ENCODE results near the gene ZC3H18. TPM values are rescaled to one million over a fixed set of nuclear protein-coding genes. Genes with fewer than 3 reads are reported as not detected.

The ZC3H18 gene
- polyA plus RNA-seq, 1 experiment = 11.2 TPM

GRCh38 chr16:88530858-88531203 is 39.4 kb upstream of the ZC3H18 start:
- no peaks in the 10 kb centered on the region for H3K27me3 ChIP-seq (ENCODE audit: control insufficient read depth, insufficient read depth, low read length)
- DNase-seq (ENCODE audit: low read depth) = no peak
- no peak overlapping the region for H3K4me3 ChIP-seq (ENCODE audit: low read depth, low read length)
- CTCF ChIA-PET = no interaction called here
- peaks cover 7% of the 10 kb centered on the region for H3K36me3 ChIP-seq (ENCODE audit: control insufficient read depth, insufficient read depth, low read length)
- POLR2A ChIA-PET = no interaction called here
- TF ChIP-seq CTCF (IDR thresholded peaks at IDR 0.05; ENCODE audit: insufficient read depth, low read depth, low read length) = no peak

GRCh38 chr16:88531346-88531745 is 38.9 kb upstream of the ZC3H18 start:
- POLR2A ChIA-PET = no interaction called here
- CTCF ChIA-PET = no interaction called here
- no peak overlapping the region for H3K4me3 ChIP-seq (ENCODE audit: low read depth, low read length)
- TF ChIP-seq CTCF (IDR thresholded peaks at IDR 0.05; ENCODE audit: insufficient read depth, low read depth, low read length) = no peak
- H3K36me3 ChIP-seq (ENCODE audit: control insufficient read depth, insufficient read depth, low read length) = peaks cover 7% of the 10 kb centered on the region
- no peaks in the 10 kb centered on the region for H3K27me3 ChIP-seq (ENCODE audit: control insufficient read depth, insufficient read depth, low read length)
- DNase-seq (ENCODE audit: low read depth) = no peak

- POLR2A ChIA-PET = no interaction called here
- CTCF ChIA-PET = no interaction called here
- no peak overlapping the region for H3K4me3 ChIP-seq (ENCODE audit: low read depth, low read length)
Observed at GRCh38 chr16:88531931-88532433, 38.2 kb upstream of the ZC3H18 start.

GRCh38 chr16:88532434-88533241 is 37.6 kb upstream of the ZC3H18 start:
- H3K36me3 ChIP-seq (ENCODE audit: control insufficient read depth, insufficient read depth, low read length) = peaks cover 7% of the 10 kb centered on the region
- no peak for DNase-seq (ENCODE audit: low read depth)
- TF ChIP-seq CTCF (IDR thresholded peaks at IDR 0.05; ENCODE audit: insufficient read depth, low read depth, low read length) = no peak
- CTCF ChIA-PET = no interaction called here
- no peak overlapping the region for H3K4me3 ChIP-seq (ENCODE audit: low read depth, low read length)
- POLR2A ChIA-PET = no interaction called here
- no peaks in the 10 kb centered on the region for H3K27me3 ChIP-seq (ENCODE audit: control insufficient read depth, insufficient read depth, low read length)

More at GRCh38 chr16:88531931-88532433, 38.2 kb upstream of the ZC3H18 start:
- Histone ChIP-seq H3K27me3 (ENCODE audit: control insufficient read depth, insufficient read depth, low read length) (no peaks in the 10 kb centered on the region), H3K36me3 (ENCODE audit: control insufficient read depth, insufficient read depth, low read length) (peaks cover 7% of the 10 kb centered on the region)
- TF ChIP-seq CTCF (IDR thresholded peaks at IDR 0.05; ENCODE audit: insufficient read depth, low read depth, low read length) = no peak
- DNase-seq (ENCODE audit: low read depth) = no peak

DNA sequence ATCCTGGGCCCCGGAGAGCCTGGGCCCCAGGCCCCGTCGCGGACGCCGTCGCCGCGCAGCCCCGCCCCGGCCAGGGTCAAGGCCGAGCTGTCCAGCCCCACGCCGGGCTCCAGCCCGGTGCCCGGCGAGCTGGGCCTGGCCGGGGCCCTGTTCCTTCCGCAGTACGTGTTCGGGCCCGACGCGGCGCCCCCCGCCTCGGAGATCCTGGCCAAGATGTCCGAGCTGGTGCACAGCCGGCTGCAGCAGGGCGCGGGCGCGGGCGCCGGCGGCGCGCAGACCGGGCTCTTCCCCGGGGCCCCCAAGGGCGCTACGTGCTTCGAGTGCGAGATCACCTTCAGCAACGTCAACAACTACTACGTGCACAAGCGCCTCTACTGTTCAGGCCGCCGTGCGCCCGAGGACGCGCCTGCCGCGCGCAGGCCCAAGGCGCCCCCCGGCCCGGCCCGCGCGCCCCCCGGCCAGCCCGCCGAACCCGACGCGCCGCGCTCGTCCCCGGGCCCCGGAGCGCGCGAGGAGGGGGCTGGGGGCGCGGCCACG is 36.8 kb upstream of the ZC3H18 start:
- Histone ChIP-seq H3K4me3 (ENCODE audit: low read depth, low read length) (peak overlapping the region; percentile 47), H3K27me3 (ENCODE audit: control insufficient read depth, insufficient read depth, low read length) (peaks cover 2% of the 10 kb centered on the region), H3K36me3 (ENCODE audit: control insufficient read depth, insufficient read depth, low read length) (peaks cover 7% of the 10 kb centered on the region)
- TF ChIP-seq CTCF (IDR thresholded peaks at IDR 0.05; ENCODE audit: insufficient read depth, low read depth, low read length) = no peak
- DNase-seq (ENCODE audit: low read depth) = no peak
- POLR2A ChIA-PET = interaction anchor here (0.6 kb wide), 1 partner anchor 754 kb away, joined by 3 read pairs; no protein-coding TSS in a partner anchor
- CTCF ChIA-PET = interaction anchor here (0.6 kb wide), 1 partner anchor 768 kb away, joined by 3 read pairs; no protein-coding TSS in a partner anchor

All from BJ (cell line).